Right lobe of liver (tissue), 6 donors: ENCODE data around the gene ARFIP1. TPM values are rescaled to one million over a fixed set of nuclear protein-coding genes. Genes with fewer than 3 reads are reported as not detected.

Experiments used
- ATAC-seq, 4 donors: fragments of 200-7000 bp; cut with Tn5 transposase; one replicate each; pipeline ENCODE4 v1.9.1; 2020; ENCODE audit warnings: mild to moderate bottlenecking in 4 of 4, moderate library complexity in 4 of 4
- DNase-seq, 3 donors: peaks; one replicate each; pipeline ENCODE4 v3.0.0-alpha.2; 2020
- H3K27ac ChIP-seq, 3 donors: fragments of 200-600 bp; one replicate each; pipeline ENCODE4 v1.8.0; 2022
- H3K27me3 ChIP-seq, 2 donors: fragments of 200-600 bp; one replicate each; pipeline ENCODE4 v1.8.0; 2022
- H3K36me3 ChIP-seq, 4 donors: fragments of 200-600 bp; sonication (generic) in 1 of 4; one replicate each; pipeline versions ENCODE4 v1.5.1 to v1.8.0; 2017 to 2022; ENCODE audit warnings: control low read depth in 1 of 4
- H3K4me1 ChIP-seq, 4 donors: fragments of 200-600 bp; sonication (generic) in 1 of 4; one replicate each; pipeline versions ENCODE4 v1.5.1 to v1.8.0; 2017 to 2022; ENCODE audit warnings: control low read depth in 1 of 4
- H3K4me3 ChIP-seq, 3 donors: fragments of 200-600 bp; one replicate each; pipeline ENCODE4 v1.8.0; 2022
- H3K9me3 ChIP-seq, 4 donors: fragments of 200-600 bp; sonication (generic) in 1 of 4; one replicate each; pipeline versions ENCODE4 v1.5.1 to v1.8.0; 2017 to 2022; ENCODE audit warnings: control low read depth in 1 of 4
- POLR2A ChIP-seq: fragments of 450-650 bp; IDR thresholded peaks from one replicate; pipeline ENCODE4 v1.6.1; 2017; ENCODE audit warnings: antibody characterized with exemption, mild to moderate bottlenecking
- WGBS: methylation state at CpG from one replicate; pipeline ENCODE4 v1.1.6; 2018; ENCODE audit warnings: low coverage, low lambda C conversion rate; ENCODE audit not compliant: insufficient coverage; ENCODE audit errors: missing lambda C conversion rate; 5-methylcytosine and 5-hydroxymethylcytosine counted together
- intact Hi-C, 2 donors: fragments of 100-400 bp; cut with DNase I; formaldehyde crosslinking; loops; one replicate each; pipeline versions ENCODE4 v1.11.2 to v1.14.1; 2022
- total RNA-seq, 6 experiments: library from RNA; depleted of rRNA in 2 of 6; stranded (reverse); fragments of >200 nt in 2 of 6; fragmentation: NEBNext Ultra II Directional in 3 of 6; extraction: Animal tissue kit (Norgen Biotek cat#: 25700) in 3 of 6; gene quantifications; one replicate each; pipeline versions ENCODE4 v1.1.0 to v1.2.4, GENCODE V29; 2016 to 2023
- TF ChIP-seq, protein P1 (sequence below), 4 donors: fragments of 200-600 bp in 3 of 4; fragments of 450-650 bp in 1 of 4; IDR thresholded peaks; one replicate each; pipeline versions ENCODE4 v1.5.1 to v1.8.0; 2016 to 2022; ENCODE audit warnings: antibody characterized with exemption in 4 of 4, mild to moderate bottlenecking in 2 of 4
- donor health status: DM: no; HTN: yes; CAD: no.
- donor health status: DM: no; HTN: no; CAD: no.
- donor health status: DM: no; HTN: no; CAD: no.
- donor health status: DM: no; HTN: yes; CAD: no.
- donor health status: DM: no; HTN: yes; CAD: no.

The ARFIP1 gene
- total RNA-seq, 6 experiments from 2014 or later, result 9.1 to 19.9 (median 14.1) TPM

DNA sequence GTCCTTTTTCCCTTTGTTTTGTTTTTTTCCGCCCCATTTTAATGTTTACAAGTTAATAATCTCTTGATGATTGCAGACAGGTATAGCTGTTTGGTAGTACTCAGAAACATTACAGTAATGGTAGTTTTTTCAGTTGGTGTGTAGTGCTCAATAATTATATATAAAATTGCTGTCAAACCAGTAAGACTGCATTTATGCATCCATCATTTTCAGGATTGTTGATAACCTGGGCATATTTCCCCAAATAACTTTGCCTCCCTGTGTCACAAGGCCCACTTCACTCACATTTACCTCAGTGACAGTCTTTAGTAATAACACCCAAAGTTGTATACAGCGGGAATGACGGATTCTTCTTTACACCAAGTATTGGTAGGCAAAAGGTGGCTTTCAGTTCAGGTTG lies 16.1 kb downstream of the ARFIP1 start:
- Histone ChIP-seq H3K4me1 (no peaks in the 10 kb centered on the region), H3K27ac (no peak overlapping the region), H3K9me3 (no peaks in the 10 kb centered on the region), H3K36me3 (no peaks in the 10 kb centered on the region), H3K4me3 (no peak overlapping the region), H3K27me3 (no peaks in the 10 kb centered on the region)
- DNase-seq (no peak), ATAC-seq (no peak)
- intact Hi-C loops, result no loop called here
- 100% methylated on average over 3 of the region's 3 CpGs for WGBS
- TF ChIP-seq, protein P1, sequence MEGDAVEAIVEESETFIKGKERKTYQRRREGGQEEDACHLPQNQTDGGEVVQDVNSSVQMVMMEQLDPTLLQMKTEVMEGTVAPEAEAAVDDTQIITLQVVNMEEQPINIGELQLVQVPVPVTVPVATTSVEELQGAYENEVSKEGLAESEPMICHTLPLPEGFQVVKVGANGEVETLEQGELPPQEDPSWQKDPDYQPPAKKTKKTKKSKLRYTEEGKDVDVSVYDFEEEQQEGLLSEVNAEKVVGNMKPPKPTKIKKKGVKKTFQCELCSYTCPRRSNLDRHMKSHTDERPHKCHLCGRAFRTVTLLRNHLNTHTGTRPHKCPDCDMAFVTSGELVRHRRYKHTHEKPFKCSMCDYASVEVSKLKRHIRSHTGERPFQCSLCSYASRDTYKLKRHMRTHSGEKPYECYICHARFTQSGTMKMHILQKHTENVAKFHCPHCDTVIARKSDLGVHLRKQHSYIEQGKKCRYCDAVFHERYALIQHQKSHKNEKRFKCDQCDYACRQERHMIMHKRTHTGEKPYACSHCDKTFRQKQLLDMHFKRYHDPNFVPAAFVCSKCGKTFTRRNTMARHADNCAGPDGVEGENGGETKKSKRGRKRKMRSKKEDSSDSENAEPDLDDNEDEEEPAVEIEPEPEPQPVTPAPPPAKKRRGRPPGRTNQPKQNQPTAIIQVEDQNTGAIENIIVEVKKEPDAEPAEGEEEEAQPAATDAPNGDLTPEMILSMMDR (IDR thresholded peaks at IDR 0.05), result no peak
- no peak for TF ChIP-seq POLR2A

GRCh38 chr4:152803541-152803940 lies 23.8 kb downstream of the ARFIP1 start:
- Histone ChIP-seq H3K4me3 (no peak overlapping the region), H3K27ac (no peak overlapping the region), H3K4me1 (no peaks in the 10 kb centered on the region), H3K36me3 (no peaks in the 10 kb centered on the region), H3K27me3 (no peaks in the 10 kb centered on the region), H3K9me3 (no peaks in the 10 kb centered on the region)
- ATAC-seq (no peak), DNase-seq (no peak)
- 86% methylated on average over 1 of the region's 1 CpG for WGBS
- intact Hi-C loops, result no loop called here
- TF ChIP-seq POLR2A, result no peak

DNA sequence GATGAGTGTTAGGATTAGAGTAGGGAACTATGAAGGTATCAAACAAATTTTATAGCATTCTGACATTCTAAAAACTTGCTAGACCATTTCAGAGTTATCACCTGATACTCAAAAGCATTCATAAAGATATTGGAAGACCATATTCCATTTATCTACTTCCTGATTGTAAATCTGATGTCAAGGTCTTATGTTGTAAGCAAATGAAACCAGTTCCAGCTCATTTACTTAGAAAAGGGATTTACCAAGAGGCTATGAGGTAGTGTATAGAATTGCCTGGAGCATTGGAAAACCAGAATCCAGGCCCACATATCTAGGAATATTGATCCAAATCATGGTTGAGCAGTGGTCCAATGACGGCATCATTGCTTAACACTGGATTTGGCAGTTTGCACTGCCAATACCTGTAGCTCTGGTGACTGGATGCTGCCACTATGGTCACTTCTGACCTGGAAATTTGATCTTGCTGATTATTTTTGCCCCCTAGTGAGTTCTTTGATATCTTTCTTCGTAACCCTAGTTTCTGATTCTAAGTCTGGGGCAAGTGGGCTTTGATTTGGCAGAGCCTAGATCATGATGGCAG lies 25.4 kb downstream of the ARFIP1 start:
- H3K36me3 ChIP-seq, result no peaks in the 10 kb centered on the region
- 50% methylated on average over 2 of the region's 2 CpGs for WGBS
- ATAC-seq (peak in 3 of 4 donors; percentile 34 to 71 (median 56)), DNase-seq (no peak)
- H3K27ac ChIP-seq, result no peak overlapping the region
- H3K4me1 ChIP-seq, result no peaks in the 10 kb centered on the region
- no peak for TF ChIP-seq POLR2A
- TF ChIP-seq, protein P1 (IDR thresholded peaks at IDR 0.05), result no peak
- H3K9me3 ChIP-seq, result no peaks in the 10 kb centered on the region
- intact Hi-C loops, result no loop called here
- H3K4me3 ChIP-seq, result no peak overlapping the region
- H3K27me3 ChIP-seq, result no peaks in the 10 kb centered on the region

GRCh38 chr4:152805818-152806217 lies 26.1 kb downstream of the ARFIP1 start:
- no peaks in the 10 kb centered on the region for H3K27me3 ChIP-seq
- no peak overlapping the region for H3K27ac ChIP-seq
- TF ChIP-seq POLR2A, result no peak
- TF ChIP-seq, protein P1 (IDR thresholded peaks at IDR 0.05), result no peak
- peaks cover 0 to 3% (median 0%) of the 10 kb centered on the region in 4 donors for H3K4me1 ChIP-seq
- H3K36me3 ChIP-seq, result no peaks in the 10 kb centered on the region
- 80% methylated on average over 2 of the region's 2 CpGs for WGBS
- ATAC-seq (no peak), DNase-seq (no peak)
- intact Hi-C loops, result no loop called here
- H3K4me3 ChIP-seq, result no peak overlapping the region
- H3K9me3 ChIP-seq, result no peaks in the 10 kb centered on the region

- DNase-seq (no peak), ATAC-seq (no peak)
- 84% methylated on average over 3 of the region's 3 CpGs for whole genome bisulfite sequencing
Observed at GRCh38 chr4:152806501-152807125, 26.9 kb downstream of the ARFIP1 start.

More at GRCh38 chr4:152806501-152807125, 26.9 kb downstream of the ARFIP1 start:
- no peaks in the 10 kb centered on the region for H3K27me3 ChIP-seq
- H3K4me1 ChIP-seq, result peaks cover 0 to 3% (median 2%) of the 10 kb centered on the region in 4 donors
- no peak overlapping the region for H3K4me3 ChIP-seq
- TF ChIP-seq, protein P1 (IDR thresholded peaks at IDR 0.05), result no peak
- TF ChIP-seq POLR2A, result no peak
- intact Hi-C loops, result no loop called here
- no peaks in the 10 kb centered on the region for H3K36me3 ChIP-seq
- no peaks in the 10 kb centered on the region for H3K9me3 ChIP-seq
- no peak overlapping the region for H3K27ac ChIP-seq
